Measurements from ENCODE around the gene USP50. TPM values are rescaled to one million over a fixed set of nuclear protein-coding genes. Genes with fewer than 3 reads are reported as not detected.

USP50 gene
- total RNA-seq, 1 experiment from 2014 or later, result not detected

DNA sequence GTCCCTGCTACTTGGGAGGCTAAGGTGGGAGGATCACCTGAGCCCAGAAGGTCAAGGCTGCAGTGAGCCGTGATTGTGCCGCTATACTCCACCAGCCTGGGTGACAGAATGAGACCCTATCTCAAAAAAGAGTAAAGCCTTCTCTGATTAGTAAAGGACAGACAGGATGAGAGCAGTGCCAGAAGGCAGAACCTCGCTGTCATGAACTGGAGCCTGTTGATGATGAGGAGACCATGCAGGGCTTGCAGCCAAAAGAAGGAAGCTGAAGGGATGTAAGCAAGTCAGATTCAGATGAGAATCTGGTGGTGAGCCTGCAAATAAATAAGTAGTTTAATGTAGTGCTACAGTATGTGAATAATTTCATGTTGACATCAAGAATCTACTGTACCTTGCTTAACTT is 52.8 kb downstream of the USP50 start:
- no peak overlapping the region for H3K27ac ChIP-seq (ENCODE audit: insufficient read length, low read depth, low read length)
- H2BK120ac ChIP-seq (ENCODE audit: low read depth, low read length, poor library complexity, severe bottlenecking), result no peak overlapping the region
- no peak overlapping the region for H3K27ac Mint-ChIP-seq
- H3K79me2 ChIP-seq (ENCODE audit: insufficient read depth, low read length), result no peaks in the 10 kb centered on the region
- H4K91ac ChIP-seq (ENCODE audit: insufficient read length, low read depth, low read length), result no peak overlapping the region
- TF ChIP-seq, protein P1, sequence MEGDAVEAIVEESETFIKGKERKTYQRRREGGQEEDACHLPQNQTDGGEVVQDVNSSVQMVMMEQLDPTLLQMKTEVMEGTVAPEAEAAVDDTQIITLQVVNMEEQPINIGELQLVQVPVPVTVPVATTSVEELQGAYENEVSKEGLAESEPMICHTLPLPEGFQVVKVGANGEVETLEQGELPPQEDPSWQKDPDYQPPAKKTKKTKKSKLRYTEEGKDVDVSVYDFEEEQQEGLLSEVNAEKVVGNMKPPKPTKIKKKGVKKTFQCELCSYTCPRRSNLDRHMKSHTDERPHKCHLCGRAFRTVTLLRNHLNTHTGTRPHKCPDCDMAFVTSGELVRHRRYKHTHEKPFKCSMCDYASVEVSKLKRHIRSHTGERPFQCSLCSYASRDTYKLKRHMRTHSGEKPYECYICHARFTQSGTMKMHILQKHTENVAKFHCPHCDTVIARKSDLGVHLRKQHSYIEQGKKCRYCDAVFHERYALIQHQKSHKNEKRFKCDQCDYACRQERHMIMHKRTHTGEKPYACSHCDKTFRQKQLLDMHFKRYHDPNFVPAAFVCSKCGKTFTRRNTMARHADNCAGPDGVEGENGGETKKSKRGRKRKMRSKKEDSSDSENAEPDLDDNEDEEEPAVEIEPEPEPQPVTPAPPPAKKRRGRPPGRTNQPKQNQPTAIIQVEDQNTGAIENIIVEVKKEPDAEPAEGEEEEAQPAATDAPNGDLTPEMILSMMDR (conservative IDR thresholded peaks at IDR 0.05), result no peak
- no peak overlapping the region for H3K18ac ChIP-seq (ENCODE audit: insufficient read length, low read depth, low read length)
- H3K23ac ChIP-seq (ENCODE audit: insufficient read length, low read depth, low read length), result no peak overlapping the region
- no peak overlapping the region for H2BK15ac ChIP-seq (ENCODE audit: low read depth, low read length)
- H3K4me1 ChIP-seq (ENCODE audit: insufficient read depth, low read length), result no peaks in the 10 kb centered on the region
- H3K56ac ChIP-seq (ENCODE audit: insufficient read length, low read depth, low read length), result no peak overlapping the region
- DNase-seq, result no peak
- no peak overlapping the region for H3K14ac ChIP-seq (ENCODE audit: insufficient read depth, low read length)
- no peak overlapping the region for H4K8ac ChIP-seq (replicated peaks; ENCODE audit: insufficient read length, low read depth, low read length)
- no peak overlapping the region for H2BK5ac ChIP-seq (ENCODE audit: insufficient read length, low read length)
- H3K79me1 ChIP-seq (ENCODE audit: insufficient read depth, low read depth, low read length, poor library complexity, severe bottlenecking), result no peaks in the 10 kb centered on the region
- H3K23me2 ChIP-seq (ENCODE audit: insufficient read length, low read depth, low read length, poor library complexity, severe bottlenecking), result no peaks in the 10 kb centered on the region
- peaks cover 23 to 71% (median 58%) of the 10 kb centered on the region in 3 experiments; a peak in 6 of 7 replicates for H3K36me3 Mint-ChIP-seq (ENCODE audit: insufficient read depth in 1 of 3, low read depth in 3 of 3)
- no peak overlapping the region for H2AFZ ChIP-seq (ENCODE audit: low read length)
- no peak overlapping the region for H3K9ac ChIP-seq (ENCODE audit: extremely low read depth, insufficient read length, low read length)
- no peak overlapping the region for H4K5ac ChIP-seq (ENCODE audit: insufficient read length, low read depth, low read length)
- no peak overlapping the region for H3T11ph ChIP-seq (ENCODE audit: low read length)
- no peak overlapping the region for H2BK12ac ChIP-seq (ENCODE audit: insufficient read length, low read depth, low read length)
- H2BK20ac ChIP-seq (ENCODE audit: low read depth, low read length, poor library complexity, severe bottlenecking), result no peak overlapping the region
- peaks cover 0 to 3% of the 10 kb centered on the region in 2 experiments; a peak in 1 of 4 replicates for H3K4me1 Mint-ChIP-seq
- no CpG with 5 or more reads among the region's 3 CpGs for WGBS (ENCODE audit: extremely low coverage, insufficient read length, low lambda C conversion rate)
- no peaks in the 10 kb centered on the region for H3K9me3 ChIP-seq (ENCODE audit: control insufficient read depth, low read depth, low read length)
- H3K9me3 Mint-ChIP-seq, result no peaks in the 10 kb centered on the region
- no peaks in the 10 kb centered on the region for H4K20me1 ChIP-seq (ENCODE audit: control insufficient read depth, insufficient read depth, insufficient read length)
- H3K27me3 Mint-ChIP-seq (ENCODE audit: low read depth), result no peaks in the 10 kb centered on the region
- no peak overlapping the region for H3K4me2 ChIP-seq (ENCODE audit: insufficient read depth, insufficient read length, low read length)
- H3K4ac ChIP-seq (ENCODE audit: low read depth, low read length), result no peak overlapping the region
- no peak overlapping the region for H3K4me3 Mint-ChIP-seq
- H3K27me3 ChIP-seq (ENCODE audit: insufficient read depth, low read length), result no peaks in the 10 kb centered on the region
- H2AK5ac ChIP-seq (ENCODE audit: insufficient read length, low read length), result no peak overlapping the region

Data from H9 (cell line).